ENCODE data around the gene ZNF3. TPM values are rescaled to one million over a fixed set of nuclear protein-coding genes. Genes with fewer than 3 reads are reported as not detected.

The ZNF3 gene
- total RNA-seq, 1 donor from 2014 or later = 28.3 TPM

Other genes starting within 250 kb of the ZNF3 start
- 0.39 and 0.59 TPM in 2 replicates for gene OR2AE1, start 204.7 kb downstream of the ZNF3 start, total RNA-seq
- gene TRIM4, start 162.2 kb downstream of the ZNF3 start, total RNA-seq = 29.2 and 29.7 TPM in 2 replicates
- gene GJC3, start 152.1 kb downstream of the ZNF3 start, total RNA-seq = 0.32 TPM in 1 of 2 replicates, not detected in the other
- gene AZGP1, start 105.7 kb downstream of the ZNF3 start, total RNA-seq = not detected in 2 replicates
- gene ZKSCAN1, start 66.1 kb downstream of the ZNF3 start, total RNA-seq = 69.7 and 75.2 TPM in 2 replicates
- gene ZSCAN21, start 31.9 kb downstream of the ZNF3 start, total RNA-seq = 8.7 and 9.2 TPM in 2 replicates
- gene COPS6, start 7.2 kb upstream of the ZNF3 start, total RNA-seq = 95.2 and 110 TPM in 2 replicates
- 257 and 262 TPM in 2 replicates for gene MCM7, start 19.7 kb upstream of the ZNF3 start, total RNA-seq
- gene AP4M1, start 19.9 kb upstream of the ZNF3 start, total RNA-seq = 10.7 and 12.0 TPM in 2 replicates
- gene TAF6, start 37.6 kb upstream of the ZNF3 start, total RNA-seq = 67.1 and 69.0 TPM in 2 replicates
- 37.0 and 39.5 TPM in 2 replicates for gene CNPY4, start 37.9 kb upstream of the ZNF3 start, total RNA-seq
- 5.0 and 6.0 TPM in 2 replicates for gene MBLAC1, start 45.2 kb upstream of the ZNF3 start, total RNA-seq
- gene LAMTOR4, start 67.2 kb upstream of the ZNF3 start, total RNA-seq = 150 and 161 TPM in 2 replicates
- gene TRAPPC14, start 77.0 kb upstream of the ZNF3 start, total RNA-seq = 58.1 and 61.1 TPM in 2 replicates
- 2.8 and 3.0 TPM in 2 replicates for gene GAL3ST4, start 86.9 kb upstream of the ZNF3 start, total RNA-seq
- gene GPC2, start 95.7 kb upstream of the ZNF3 start, total RNA-seq = 4.4 and 5.6 TPM in 2 replicates
- gene STAG3, start 96.2 kb upstream of the ZNF3 start, total RNA-seq = 33.0 and 38.3 TPM in 2 replicates
- 69.1 and 72.8 TPM in 2 replicates for gene PVRIG, start 138.2 kb upstream of the ZNF3 start, total RNA-seq
- not detected in 2 replicates for gene SPDYE3, start 226.0 kb upstream of the ZNF3 start, total RNA-seq

Data from T-helper 1 cell treated with Interleukin-12 subunit alpha and Interleukin-12 subunit beta and Interleukin-4 antibody, amounts not matched to agents 30 ng/mL and 1 ng/mL, for 36 hours (primary cell).